PC-3 (cell line): ENCODE results near the gene ZNF280D. TPM values are rescaled to one million over a fixed set of nuclear protein-coding genes. Genes with fewer than 3 reads are reported as not detected.
"Not testable (repeated sequence)": the region's sequence is repeated elsewhere in the genome, so short reads cannot be mapped to it uniquely, and the experiment has no call there.

Source experiments
- ATAC-seq: fragments of 200-7000 bp; cut with Tn5 transposase; 2 replicates; pipeline ENCODE4 v1.9.1; 2020; ENCODE audit warnings: mild to moderate bottlenecking, moderate library complexity
- BruUV-seq: library from RNA; stranded (reverse); fragments of 400-500 nt; replicated peaks from 2 replicates; lab custom pipeline; 2021; lab: Mats Ljungman, UMichigan
- CTCF ChIA-PET: fragments of 300-600 bp; sonication (Branson Sonifier 250); formaldehyde crosslinking; loops from one replicate; lab custom pipeline; 2022; ENCODE audit warnings: antibody characterized with exemption; lab: Charles Lee
- POLR2A ChIA-PET: fragments of 300-600 bp; sonication (Branson Sonifier 250); formaldehyde crosslinking; loops from one replicate; lab custom pipeline; 2022; ENCODE audit warnings: antibody characterized with exemption; ENCODE audit not compliant: unreplicated experiment; lab: Charles Lee
- DNase-seq: peaks from one replicate; pipeline ENCODE4 v3.0.0-alpha.2; 2015
- H2AFZ ChIP-seq: fragments of 300-600 bp; sonication (generic); 2 replicates; pipeline ENCODE4 v1.6.0; 2016; ENCODE audit warnings: antibody characterized with exemption, low read length
- H3F3A ChIP-seq: fragments of 300-600 bp; sonication (generic); one replicate; pipeline ENCODE4 v1.6.0; 2017; ENCODE audit warnings: antibody characterized with exemption, low read length, control low read depth, mild to moderate bottlenecking; ENCODE audit not compliant: unreplicated experiment
- H3K27ac ChIP-seq: fragments of 300-600 bp; sonication (generic); 2 replicates; pipeline ENCODE4 v1.5.1; 2016; ENCODE audit warnings: mild to moderate bottlenecking, low read length
- H3K27me3 ChIP-seq: fragments of 300-600 bp; sonication (generic); 2 replicates; pipeline ENCODE4 v1.6.1; 2016; ENCODE audit warnings: low read length, mixed read lengths
- H3K36me3 ChIP-seq: fragments of 300-600 bp; sonication (generic); 2 replicates; pipeline ENCODE4 v1.6.1; 2016; ENCODE audit warnings: low read depth, mixed run types, low read length, mixed read lengths
- H3K4me1 ChIP-seq: fragments of 300-600 bp; sonication (generic); 2 replicates; pipeline ENCODE4 v1.5.1; 2016; ENCODE audit warnings: low read length; ENCODE audit not compliant: insufficient read depth
- H3K4me2 ChIP-seq: fragments of 300-600 bp; sonication (generic); 2 replicates; pipeline ENCODE4 v1.6.0; 2016; ENCODE audit warnings: low read length
- H3K4me3 ChIP-seq: fragments of 300-600 bp; sonication (generic); 2 replicates; pipeline ENCODE4 v1.5.1; 2016; ENCODE audit warnings: mild to moderate bottlenecking, low read length, mixed read lengths
- H3K79me2 ChIP-seq: fragments of 300-600 bp; sonication (generic); 2 replicates; pipeline ENCODE4 v1.6.1; 2017; ENCODE audit warnings: low read length, mixed read lengths
- H3K9ac ChIP-seq: fragments of 300-600 bp; sonication (generic); 2 replicates; pipeline ENCODE4 v1.6.0; 2016; ENCODE audit warnings: mild to moderate bottlenecking, low read length
- H3K9me2 ChIP-seq: fragments of 300-600 bp; sonication (generic); replicated peaks from 2 replicates; pipeline ENCODE4 v1.6.1; 2016; ENCODE audit warnings: mixed run types, low read length, mixed read lengths
- H3K9me3 ChIP-seq: fragments of 300-600 bp; sonication (generic); 2 replicates; pipeline ENCODE4 v1.6.1; 2016; ENCODE audit warnings: low read length, mixed read lengths
- H4K20me1 ChIP-seq: fragments of 300-600 bp; sonication (generic); 2 replicates; pipeline ENCODE4 v1.6.1; 2016; ENCODE audit warnings: low read length, mixed read lengths
- CTCF ChIP-seq: fragments of 300-600 bp; sonication (generic); conservative IDR thresholded peaks from 2 replicates; pipeline ENCODE4 v1.5.1; 2017; ENCODE audit warnings: antibody characterized with exemption, low read depth, mild to moderate bottlenecking, low read length
- EZH2 ChIP-seq: fragments of 300-600 bp; sonication (generic); IDR thresholded peaks from one replicate; pipeline ENCODE4 v1.6.1; 2017; ENCODE audit warnings: antibody characterized with exemption, mild to moderate bottlenecking, low read length; ENCODE audit not compliant: unreplicated experiment
- EZH2phosphoT487 ChIP-seq: fragments of 300-600 bp; sonication (generic); IDR thresholded peaks from 2 replicates; pipeline ENCODE4 v1.6.1; 2018; ENCODE audit warnings: mild to moderate bottlenecking, antibody characterized with exemption, low read length, borderline replicate concordance
- intact Hi-C: fragments of 100-400 bp; cut with micrococcal nuclease; formaldehyde crosslinking; loops from 2 replicates; pipeline ENCODE4 v1.9.0; 2023
- total RNA-seq: library from RNA; depleted of rRNA; stranded (reverse); fragments of >200 nt; gene quantifications from 2 replicates; pipeline ENCODE4 v1.2.3, GENCODE V29; 2014

Gene ZNF280D
- total RNA-seq, 1 experiment from 2014 or later: 7.4 TPM

- Histone ChIP-seq H3K4me3 (no peak overlapping the region), H3K9me2 (no peaks in the 10 kb centered on the region), H3K4me1 (no peaks in the 10 kb centered on the region), H3K27me3 (no peaks in the 10 kb centered on the region), H3K9me3 (no peaks in the 10 kb centered on the region), H3K4me2 (no peak overlapping the region), H3K36me3 (no peaks in the 10 kb centered on the region), H3F3A (no peaks in the 10 kb centered on the region), H3K27ac (no peak overlapping the region), H3K9ac (no peak overlapping the region), H4K20me1 (no peaks in the 10 kb centered on the region), H2AFZ (no peak overlapping the region), H3K79me2 (no peaks in the 10 kb centered on the region)
- no peak for ATAC-seq
- no peak for DNase-seq
- ChIA-PET POLR2A (no interaction called here), CTCF (no interaction called here)
- TF ChIP-seq CTCF: no peak
- TF ChIP-seq EZH2: no peak
- TF ChIP-seq EZH2phosphoT487: no peak
- BruUV-seq: no TSS peak
- intact Hi-C loops: no loop called here
Observed at GRCh38 chr15:56781666-56782065, 48.4 kb upstream of the ZNF280D start.

- ATAC-seq: not testable (repeated sequence)
Observed at GRCh38 chr15:56780102-56780725, 46.9 kb upstream of the ZNF280D start.

GRCh38 chr15:56779449-56779848 lies 46.1 kb upstream of the ZNF280D start:
- H3K4me1 ChIP-seq, H3K27me3 ChIP-seq, H3K9me3 ChIP-seq, H3F3A ChIP-seq, H2AFZ ChIP-seq, H3K36me3 ChIP-seq, intact Hi-C loops, ATAC-seq, BruUV-seq, H3K79me2 ChIP-seq, H4K20me1 ChIP-seq, H3K4me3 ChIP-seq, DNase-seq, H3K4me2 ChIP-seq, CTCF ChIA-PET, H3K9ac ChIP-seq, POLR2A ChIA-PET, H3K9me2 ChIP-seq, H3K27ac ChIP-seq: not testable (repeated sequence)

More at GRCh38 chr15:56780102-56780725, 46.9 kb upstream of the ZNF280D start:
- H3K79me2 ChIP-seq, DNase-seq, H3K9me2 ChIP-seq, H3K4me2 ChIP-seq, H3K9ac ChIP-seq, BruUV-seq, H3K9me3 ChIP-seq, H3F3A ChIP-seq, H3K27me3 ChIP-seq, H3K4me1 ChIP-seq, CTCF ChIA-PET, intact Hi-C loops, H3K27ac ChIP-seq, H3K36me3 ChIP-seq, H2AFZ ChIP-seq, POLR2A ChIA-PET, H4K20me1 ChIP-seq, H3K4me3 ChIP-seq: not testable (repeated sequence)

GRCh38 chr15:56778761-56779160 lies 45.5 kb upstream of the ZNF280D start:
- H3K9me2 ChIP-seq: no peaks in the 10 kb centered on the region

More at GRCh38 chr15:56778761-56779160, 45.5 kb upstream of the ZNF280D start:
- no peak overlapping the region for H3K4me2 ChIP-seq
- no peaks in the 10 kb centered on the region for H3K9me3 ChIP-seq
- ChIA-PET CTCF (no interaction called here), POLR2A (no interaction called here)
- intact Hi-C loops: no loop called here
- no peaks in the 10 kb centered on the region for H3K36me3 ChIP-seq
- H2AFZ ChIP-seq: no peak overlapping the region
- ATAC-seq (no peak), DNase-seq (no peak)
- H3K9ac ChIP-seq: no peak overlapping the region
- no TSS peak for BruUV-seq
- TF ChIP-seq EZH2: no peak
- H3K27ac ChIP-seq: no peak overlapping the region
- no peaks in the 10 kb centered on the region for H3K4me1 ChIP-seq
- H3K79me2 ChIP-seq: no peaks in the 10 kb centered on the region
- H3K27me3 ChIP-seq: no peaks in the 10 kb centered on the region
- H4K20me1 ChIP-seq: no peaks in the 10 kb centered on the region
- no peaks in the 10 kb centered on the region for H3F3A ChIP-seq
- no peak overlapping the region for H3K4me3 ChIP-seq
